H1 (cell line): ENCODE data around the gene FOXN3. TPM values are rescaled to one million over a fixed set of nuclear protein-coding genes. Genes with fewer than 3 reads are reported as not detected.

ENCODE experiments used
- CTCF ChIA-PET: fragments of 300-600 bp; sonication (Branson Sonifier 250); formaldehyde crosslinking; loops from one replicate; lab custom pipeline; 2021; ENCODE audit not compliant: partially characterized antibody; lab: Charles Lee
- POLR2A ChIA-PET: fragments of 300-600 bp; sonication (Branson Sonifier 250); formaldehyde crosslinking; loops from one replicate; lab custom pipeline; 2021; ENCODE audit warnings: inconsistent platforms; ENCODE audit not compliant: partially characterized antibody; lab: Charles Lee
- DNase-seq, 2 experiments: peaks; one replicate each; pipeline versions ENCODE4 v3.0.0 to v3.0.0-alpha.2; 2010 to 2022; ENCODE audit warnings: low spot score in 2 of 2, low read depth in 1 of 2, mixed read lengths in 1 of 2
- FAIRE-seq: peaks from 2 replicates; lab custom pipeline; 2011; peaks lifted over from hg19 to GRCh38; lab: Jason Lieb, UNC
- H2AFZ ChIP-seq: 2 replicates; pipeline ENCODE4 v1.8.1; 2012; ENCODE audit warnings: low read length, inconsistent platforms
- H2AK5ac ChIP-seq: 2 replicates; pipeline ENCODE4 v1.6.1; 2013; ENCODE audit warnings: low read depth, low read length
- H2BK120ac ChIP-seq: replicated peaks from 2 replicates; pipeline ENCODE3; 2013; ENCODE audit warnings: low read depth, low read length, inconsistent platforms
- H2BK12ac ChIP-seq: 2 replicates; pipeline ENCODE4 v1.6.1; 2013; ENCODE audit warnings: low read depth, low read length
- H2BK15ac ChIP-seq: 2 replicates; pipeline ENCODE4 v1.6.1; 2013; ENCODE audit warnings: low read length
- H2BK20ac ChIP-seq: 2 replicates; pipeline ENCODE4 v1.6.1; 2013; ENCODE audit warnings: low read length
- H2BK5ac ChIP-seq: 2 replicates; pipeline ENCODE4 v1.6.1; 2013; ENCODE audit warnings: low read depth, low read length
- H3K14ac ChIP-seq: 2 replicates; pipeline ENCODE4 v1.6.1; 2013; ENCODE audit warnings: inconsistent platforms; ENCODE audit not compliant: insufficient read length
- H3K18ac ChIP-seq: 2 replicates; pipeline ENCODE4 v1.6.1; 2013; ENCODE audit warnings: low read length; ENCODE audit errors: extremely low read depth
- H3K23ac ChIP-seq: 2 replicates; pipeline ENCODE4 v1.6.1; 2013; ENCODE audit warnings: inconsistent platforms; ENCODE audit not compliant: insufficient read length
- H3K23me2 ChIP-seq: 2 replicates; pipeline ENCODE4 v1.6.1; 2013; ENCODE audit warnings: low read depth, low read length
- H3K27ac ChIP-seq: 2 replicates; pipeline ENCODE4 v1.6.1; 2011; ENCODE audit warnings: low read depth, low read length, inconsistent platforms
- H3K27me3 ChIP-seq, 4 experiments: replicated peaks in 1 of 4; 1 replicate in 1 of 4; 2 replicates in 3 of 4; pipeline versions ENCODE4 v1.6.1 to v1.8.1; 2011 to 2013; ENCODE audit warnings: low read length in 3 of 4, mild to moderate bottlenecking in 3 of 4, inconsistent platforms in 2 of 4, mixed read lengths in 2 of 4, moderate library complexity in 1 of 4; ENCODE audit not compliant: control insufficient read depth in 3 of 4, insufficient read depth in 3 of 4; ENCODE audit errors: extremely low read depth in 1 of 4
- H3K36me3 ChIP-seq, 4 experiments: 2 replicates each; pipeline versions ENCODE4 v1.6.1 to v1.8.1; 2011 to 2013; ENCODE audit warnings: mild to moderate bottlenecking in 4 of 4, low read length in 3 of 4, moderate library complexity in 2 of 4, control low read depth in 1 of 4, inconsistent platforms in 1 of 4; ENCODE audit not compliant: insufficient read depth in 4 of 4, control insufficient read depth in 2 of 4
- H3K4ac ChIP-seq: replicated peaks from 2 replicates; pipeline ENCODE3; 2013; ENCODE audit warnings: low read length, low read depth, mixed read lengths, inconsistent platforms; ENCODE audit not compliant: insufficient read length
- H3K4me1 ChIP-seq, 4 experiments: replicated peaks in 1 of 4; 1 replicate in 1 of 4; 2 replicates in 3 of 4; pipeline versions ENCODE4 v1.6.1 to v1.8.1; 2011 to 2013; ENCODE audit warnings: low read length in 3 of 4, inconsistent platforms in 2 of 4, mixed read lengths in 1 of 4; ENCODE audit not compliant: insufficient read depth in 4 of 4, control insufficient read depth in 3 of 4
- H3K4me2 ChIP-seq, 2 experiments: 2 replicates each; pipeline versions ENCODE4 v1.6.1 to v1.8.1; 2011 to 2013; ENCODE audit warnings: low read depth in 2 of 2, low read length in 2 of 2, control low read depth in 1 of 2, inconsistent platforms in 1 of 2, mild to moderate bottlenecking in 1 of 2; ENCODE audit not compliant: insufficient read depth in 1 of 2
- H3K4me3 ChIP-seq, 4 experiments: fragments of 200-600, 300-600 bp in 1 of 4; sonication (generic), shearing (Covaris generic), sonication (Bioruptor Twin) in 1 of 4; 2 replicates each; pipeline versions ENCODE4 v1.5.1 to v1.8.1; 2011 to 2016; ENCODE audit warnings: low read length in 4 of 4, low read depth in 3 of 4, control low read depth in 2 of 4, inconsistent platforms in 2 of 4, mild to moderate bottlenecking in 2 of 4, mixed read lengths in 1 of 4, moderate library complexity in 1 of 4; ENCODE audit not compliant: insufficient read depth in 2 of 4; ENCODE audit errors: extremely low read depth in 1 of 4
- H3K56ac ChIP-seq: replicated peaks from 2 replicates; pipeline ENCODE3; 2013; ENCODE audit warnings: low read depth, mild to moderate bottlenecking, mixed read lengths, low read length, inconsistent platforms; ENCODE audit not compliant: insufficient read length
- H3K79me1 ChIP-seq: 2 replicates; pipeline ENCODE4 v1.6.1; 2013; ENCODE audit warnings: low read depth, low read length, control low read depth
- H3K79me2 ChIP-seq, 2 experiments: 2 replicates each; pipeline versions ENCODE4 v1.6.1 to v1.8.1; 2012 to 2013; ENCODE audit warnings: low read length in 2 of 2, mild to moderate bottlenecking in 2 of 2, inconsistent platforms in 1 of 2; ENCODE audit not compliant: insufficient read depth in 2 of 2, control insufficient read depth in 1 of 2
- H3K9ac ChIP-seq, 4 experiments: replicated peaks in 1 of 4; 1 replicate in 1 of 4; 2 replicates in 3 of 4; pipeline versions ENCODE4 v1.6.1 to v1.8.1; 2011 to 2013; ENCODE audit warnings: low read depth in 3 of 4, low read length in 3 of 4, control low read depth in 2 of 4, mild to moderate bottlenecking in 2 of 4, moderate library complexity in 2 of 4, inconsistent platforms in 1 of 4; ENCODE audit errors: extremely low read depth in 1 of 4
- H3K9me3 ChIP-seq, 2 experiments: 2 replicates each; pipeline versions ENCODE4 v1.6.1 to v1.8.1; 2012 to 2013; ENCODE audit warnings: mild to moderate bottlenecking in 2 of 2, moderate library complexity in 2 of 2, control low read depth in 1 of 2, inconsistent platforms in 1 of 2, low read depth in 1 of 2, low read length in 1 of 2, mixed read lengths in 1 of 2; ENCODE audit not compliant: insufficient read depth in 2 of 2
- H4K20me1 ChIP-seq, 2 experiments: replicated peaks in 1 of 2; 2 replicates each; pipeline versions ENCODE3 to v1.8.1; 2011 to 2013; ENCODE audit warnings: inconsistent platforms in 2 of 2, low read length in 2 of 2, mild to moderate bottlenecking in 1 of 2; ENCODE audit not compliant: insufficient read depth in 2 of 2, control insufficient read depth in 1 of 2
- H4K5ac ChIP-seq: 2 replicates; pipeline ENCODE4 v1.6.1; 2013; ENCODE audit warnings: low read length, low read depth, mixed read lengths, inconsistent platforms; ENCODE audit not compliant: insufficient read length
- H4K8ac ChIP-seq: 2 replicates; pipeline ENCODE4 v1.8.0; 2013; ENCODE audit warnings: mild to moderate bottlenecking, moderate library complexity, low read length, inconsistent platforms; ENCODE audit not compliant: insufficient read depth; ENCODE audit errors: extremely low read depth
- H4K91ac ChIP-seq: replicated peaks from 2 replicates; pipeline ENCODE3; 2013; ENCODE audit warnings: low read length, mixed read lengths, inconsistent platforms; ENCODE audit not compliant: insufficient read length
- ATF3 ChIP-seq: IDR thresholded peaks from 2 replicates; pipeline ENCODE4 v1.6.1; 2011; ENCODE audit warnings: low read depth, mild to moderate bottlenecking, low read length; ENCODE audit not compliant: insufficient read depth
- KDM5A ChIP-seq: fragments of 200-600 bp; IDR thresholded peaks from 2 replicates; pipeline ENCODE4 v1.7.1; 2012; ENCODE audit warnings: mild to moderate bottlenecking, low read length, inconsistent platforms, mixed read lengths
- PHF8 ChIP-seq: fragments of 200-600 bp; sonication (generic); conservative IDR thresholded peaks from 2 replicates; pipeline ENCODE4 v1.7.1; 2012; ENCODE audit warnings: low read depth, mild to moderate bottlenecking, inconsistent platforms, low read length, moderate library complexity
- RBBP5 ChIP-seq: IDR thresholded peaks from 2 replicates; pipeline ENCODE4 v1.7.1; 2012; ENCODE audit warnings: low read depth, mild to moderate bottlenecking, inconsistent platforms, low read length, moderate library complexity, borderline replicate concordance
- WGBS, 2 experiments: shearing (Covaris generic) in 1 of 2; methylation state at CpG; one replicate each; pipeline versions ENCODE4 v1.1.6 to v1.1.7; 2013 to 2015; ENCODE audit warnings: low lambda C conversion rate in 2 of 2, mixed read lengths in 2 of 2, inconsistent platforms in 1 of 2, low coverage in 1 of 2, missing lambda C conversion rate in 1 of 2; ENCODE audit not compliant: insufficient replicate concordance in 2 of 2, insufficient coverage in 1 of 2, insufficient read length in 1 of 2; ENCODE audit errors: extremely low coverage in 1 of 2, missing lambda C conversion rate in 1 of 2; 5-methylcytosine and 5-hydroxymethylcytosine counted together
- polyA plus RNA-seq, 7 experiments: library from polyadenylated mRNA; depleted of rRNA in 3 of 7; stranded (reverse) in 5 of 7; unstranded in 2 of 7; fragments of >200 nt in 5 of 7; fragments of 200-250 nt in 2 of 7; gene quantifications; 1 replicate in 5 of 7; 2 replicates in 1 of 7; 4 replicates in 1 of 7; pipeline versions ENCODE4 v1.2.1 to v1.2.3, GENCODE V29; 2011 to 2013; ENCODE audit warnings: missing spikeins in 2 of 7, mixed read lengths in 2 of 7
- total RNA-seq: library from RNA; stranded (reverse); fragmentation: NEBNext Ultra II Directional; extraction: Animal tissue kit (Norgen Biotek cat#: 25700); gene quantifications from 2 replicates; pipeline ENCODE4 v1.2.1, GENCODE V29; 2021

Gene FOXN3
- total and polyA plus RNA-seq, 2 of the 8 experiments (the other 6 are each of a cell fraction or from before 2014, with no cell fraction given): 52.6 to 178 TPM

- Histone ChIP-seq H3K4ac (peak overlapping the region; percentile 79), H3K27me3 (no peaks in the 10 kb centered on the region), H2BK120ac (peak overlapping the region; percentile 69), H2BK15ac (no peak overlapping the region), H2AFZ (no peak overlapping the region), H3K4me3 (peak overlapping the region; percentile 64 to 91 (median 72)), H2BK20ac (0 out of 2 replicates have a peak overlapping the region, but pooled peaks have one; percentile 25), H3K79me2 (peaks cover 29 to 75% of the 10 kb centered on the region in 2 experiments), H2AK5ac (no peak overlapping the region), H3K4me1 (peaks cover 4 to 15% (median 10%) of the 10 kb centered on the region in 4 experiments), H3K79me1 (0 out of 2 replicates have a peak, but pooled peaks cover 3% of the 10 kb centered on the region), H2BK5ac (peak overlapping the region; percentile 91), H3K56ac (peak overlapping the region; percentile 90), H3K36me3 (peaks cover 0 to 6% (median 2%) of the 10 kb centered on the region in 4 experiments; a peak in 3 of 8 replicates), H3K9me3 (no peaks in the 10 kb centered on the region), H4K8ac (peak overlapping the region; percentile 94), H3K14ac (no peak overlapping the region), H4K20me1 (peaks cover 2% of the 10 kb centered on the region in 2 experiments), H3K27ac (peak overlapping the region; percentile 81), H3K23me2 (peaks cover 5% of the 10 kb centered on the region; the same call in 1 of the 2 replicates), H2BK12ac (peak overlapping the region; percentile 53; the same call in 1 of the 2 replicates), H3K23ac (no peak overlapping the region), H3K9ac (peak overlapping the region; percentile 35 to 81 (median 72)), H4K5ac (peak overlapping the region; percentile 35), H3K4me2 (peak overlapping the region; percentile 75 to 89), H4K91ac (peak overlapping the region; percentile 75), H3K18ac (peak overlapping the region; percentile 62; the same call in 1 of the 2 replicates)
- DNase-seq (peak in 1 of 2 experiments; percentile 79), FAIRE-seq (no peak)
- WGBS, 2 experiments: 3% methylated on average over 40 of the region's 51 CpGs; no CpG with 5 or more reads in 1 of the 2 experiments
- POLR2A ChIA-PET: interaction anchor here (1.3 to 2.1 kb wide), 3 partner anchors 12 to 24 kb away, joined by 4 to 5 read pairs (median 5); no protein-coding TSS in a partner anchor
- CTCF ChIA-PET: interaction anchor here (0.7 kb wide), 1 partner anchor 10 kb away, joined by 4 read pairs; no protein-coding TSS in a partner anchor
- TF ChIP-seq PHF8 (peak; percentile 55; the same call in 1 of the 2 replicates), RBBP5 (peak; percentile 65; the same call in 1 of the 2 replicates), KDM5A (no peak), ATF3 (no peak)
Measured at GRCh38 chr14:89417465-89418225, 612 bp upstream of the FOXN3 start.
